Breast epithelium (tissue), 3 donors: ENCODE data around the gene DGKA.

Experiments
- POLR2AphosphoS5 ChIP-seq, 3 donors: sonication (generic); formaldehyde crosslinking; IDR thresholded peaks; one replicate each; pipeline ENCODE4 v1.6.1; 2017; ENCODE audit warnings: antibody characterized with exemption in 3 of 3
- TF ChIP-seq, protein P1 (sequence below), 3 donors: fragments of 450-650 bp; IDR thresholded peaks; one replicate each; pipeline ENCODE4 v1.5.1; 2016 to 2017; ENCODE audit warnings: antibody characterized with exemption in 3 of 3, mild to moderate bottlenecking in 3 of 3, moderate library complexity in 3 of 3

DNA sequence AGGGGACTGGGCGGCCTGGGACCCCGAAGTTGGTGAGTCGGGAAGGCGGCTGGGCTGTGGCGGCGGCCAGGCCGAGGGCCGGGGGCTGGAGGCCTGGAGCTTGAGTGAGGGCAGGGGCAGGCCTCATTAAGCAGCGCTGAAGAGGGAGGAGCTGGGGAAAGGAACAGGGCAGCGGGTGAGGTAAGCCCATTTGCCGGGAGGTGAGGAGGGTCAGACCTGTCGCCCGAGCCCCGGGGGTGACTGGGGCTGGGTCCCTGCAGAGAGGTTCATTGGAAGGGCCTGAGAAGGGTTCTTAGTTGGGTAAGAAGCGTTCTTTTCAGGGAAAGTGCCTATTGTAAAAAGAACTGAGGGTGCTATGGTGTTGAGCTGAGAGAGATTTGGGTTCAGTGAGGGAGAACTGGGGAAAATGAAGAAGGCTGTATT lies 43.4 kb downstream of the DGKA start:
- TF ChIP-seq, protein P1, sequence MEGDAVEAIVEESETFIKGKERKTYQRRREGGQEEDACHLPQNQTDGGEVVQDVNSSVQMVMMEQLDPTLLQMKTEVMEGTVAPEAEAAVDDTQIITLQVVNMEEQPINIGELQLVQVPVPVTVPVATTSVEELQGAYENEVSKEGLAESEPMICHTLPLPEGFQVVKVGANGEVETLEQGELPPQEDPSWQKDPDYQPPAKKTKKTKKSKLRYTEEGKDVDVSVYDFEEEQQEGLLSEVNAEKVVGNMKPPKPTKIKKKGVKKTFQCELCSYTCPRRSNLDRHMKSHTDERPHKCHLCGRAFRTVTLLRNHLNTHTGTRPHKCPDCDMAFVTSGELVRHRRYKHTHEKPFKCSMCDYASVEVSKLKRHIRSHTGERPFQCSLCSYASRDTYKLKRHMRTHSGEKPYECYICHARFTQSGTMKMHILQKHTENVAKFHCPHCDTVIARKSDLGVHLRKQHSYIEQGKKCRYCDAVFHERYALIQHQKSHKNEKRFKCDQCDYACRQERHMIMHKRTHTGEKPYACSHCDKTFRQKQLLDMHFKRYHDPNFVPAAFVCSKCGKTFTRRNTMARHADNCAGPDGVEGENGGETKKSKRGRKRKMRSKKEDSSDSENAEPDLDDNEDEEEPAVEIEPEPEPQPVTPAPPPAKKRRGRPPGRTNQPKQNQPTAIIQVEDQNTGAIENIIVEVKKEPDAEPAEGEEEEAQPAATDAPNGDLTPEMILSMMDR (IDR thresholded peaks at IDR 0.05) = no peak
- peak in 1 of 3 donors; percentile 9 for TF ChIP-seq POLR2AphosphoS5 (IDR thresholded peaks at IDR 0.05)
